ENCODE measurements around the gene NAA10. TPM values are rescaled to one million over a fixed set of nuclear protein-coding genes. Genes with fewer than 3 reads are reported as not detected.

NAA10 gene
- total RNA-seq, 3 donors from 2014 or later: 57.7 to 81.0 (median 79.2) TPM

DNA sequence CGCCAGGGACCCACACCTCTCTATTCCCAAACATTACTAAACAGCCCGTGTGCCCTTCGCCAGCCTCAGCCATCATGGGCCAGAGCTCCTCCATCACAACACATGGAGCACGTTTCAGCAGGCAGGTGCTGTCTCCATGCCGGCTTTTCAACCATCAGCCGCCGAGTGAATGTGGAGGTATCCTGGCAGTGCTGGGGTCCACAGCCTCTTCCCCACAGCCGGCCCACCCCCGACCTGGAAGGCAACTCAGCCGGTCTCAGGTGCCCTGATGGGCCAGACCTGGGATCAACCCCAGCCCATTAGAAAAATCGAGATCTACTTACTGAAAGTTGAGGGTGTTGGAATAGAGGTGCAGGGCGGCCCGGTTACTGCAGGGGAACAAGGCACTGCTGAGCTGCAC lies 3.1 kb downstream of the NAA10 start:
- H3K4me3 ChIP-seq: no peak overlapping the region
- H3K27me3 ChIP-seq: peaks cover 0 to 21% of the 10 kb centered on the region in 2 donors
- intact Hi-C loops (cut with DNase I; ENCODE audit: low total_unique reads): no loop called here
- DNase-seq (ENCODE audit: low spot score in 2 of 2): no peak
- no peaks in the 10 kb centered on the region for H3K36me3 ChIP-seq
- H3K4me1 ChIP-seq: no peaks in the 10 kb centered on the region
- no peaks in the 10 kb centered on the region for H3K9me3 ChIP-seq
- H3K27ac ChIP-seq: no peak overlapping the region
- no peak for TF ChIP-seq POLR2A (IDR thresholded peaks at IDR 0.05)
- TF ChIP-seq POLR2AphosphoS5 (IDR thresholded peaks at IDR 0.05): no peak
- TF ChIP-seq, protein P1, sequence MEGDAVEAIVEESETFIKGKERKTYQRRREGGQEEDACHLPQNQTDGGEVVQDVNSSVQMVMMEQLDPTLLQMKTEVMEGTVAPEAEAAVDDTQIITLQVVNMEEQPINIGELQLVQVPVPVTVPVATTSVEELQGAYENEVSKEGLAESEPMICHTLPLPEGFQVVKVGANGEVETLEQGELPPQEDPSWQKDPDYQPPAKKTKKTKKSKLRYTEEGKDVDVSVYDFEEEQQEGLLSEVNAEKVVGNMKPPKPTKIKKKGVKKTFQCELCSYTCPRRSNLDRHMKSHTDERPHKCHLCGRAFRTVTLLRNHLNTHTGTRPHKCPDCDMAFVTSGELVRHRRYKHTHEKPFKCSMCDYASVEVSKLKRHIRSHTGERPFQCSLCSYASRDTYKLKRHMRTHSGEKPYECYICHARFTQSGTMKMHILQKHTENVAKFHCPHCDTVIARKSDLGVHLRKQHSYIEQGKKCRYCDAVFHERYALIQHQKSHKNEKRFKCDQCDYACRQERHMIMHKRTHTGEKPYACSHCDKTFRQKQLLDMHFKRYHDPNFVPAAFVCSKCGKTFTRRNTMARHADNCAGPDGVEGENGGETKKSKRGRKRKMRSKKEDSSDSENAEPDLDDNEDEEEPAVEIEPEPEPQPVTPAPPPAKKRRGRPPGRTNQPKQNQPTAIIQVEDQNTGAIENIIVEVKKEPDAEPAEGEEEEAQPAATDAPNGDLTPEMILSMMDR (IDR thresholded peaks at IDR 0.05): no peak

GRCh38 chrX:153931151-153931550 lies 3.7 kb downstream of the NAA10 start:
- Histone ChIP-seq H3K36me3 (no peaks in the 10 kb centered on the region), H3K4me1 (no peaks in the 10 kb centered on the region), H3K27ac (no peak overlapping the region), H3K27me3 (peaks cover 0 to 21% of the 10 kb centered on the region in 2 donors), H3K4me3 (no peak overlapping the region), H3K9me3 (no peaks in the 10 kb centered on the region)
- DNase-seq (ENCODE audit: low spot score in 2 of 2): no peak
- TF ChIP-seq POLR2A (IDR thresholded peaks at IDR 0.05) (no peak), POLR2AphosphoS5 (IDR thresholded peaks at IDR 0.05) (no peak)
- TF ChIP-seq, protein P1 (IDR thresholded peaks at IDR 0.05): no peak
- intact Hi-C loops (cut with DNase I; ENCODE audit: low total_unique reads): no loop called here

DNA sequence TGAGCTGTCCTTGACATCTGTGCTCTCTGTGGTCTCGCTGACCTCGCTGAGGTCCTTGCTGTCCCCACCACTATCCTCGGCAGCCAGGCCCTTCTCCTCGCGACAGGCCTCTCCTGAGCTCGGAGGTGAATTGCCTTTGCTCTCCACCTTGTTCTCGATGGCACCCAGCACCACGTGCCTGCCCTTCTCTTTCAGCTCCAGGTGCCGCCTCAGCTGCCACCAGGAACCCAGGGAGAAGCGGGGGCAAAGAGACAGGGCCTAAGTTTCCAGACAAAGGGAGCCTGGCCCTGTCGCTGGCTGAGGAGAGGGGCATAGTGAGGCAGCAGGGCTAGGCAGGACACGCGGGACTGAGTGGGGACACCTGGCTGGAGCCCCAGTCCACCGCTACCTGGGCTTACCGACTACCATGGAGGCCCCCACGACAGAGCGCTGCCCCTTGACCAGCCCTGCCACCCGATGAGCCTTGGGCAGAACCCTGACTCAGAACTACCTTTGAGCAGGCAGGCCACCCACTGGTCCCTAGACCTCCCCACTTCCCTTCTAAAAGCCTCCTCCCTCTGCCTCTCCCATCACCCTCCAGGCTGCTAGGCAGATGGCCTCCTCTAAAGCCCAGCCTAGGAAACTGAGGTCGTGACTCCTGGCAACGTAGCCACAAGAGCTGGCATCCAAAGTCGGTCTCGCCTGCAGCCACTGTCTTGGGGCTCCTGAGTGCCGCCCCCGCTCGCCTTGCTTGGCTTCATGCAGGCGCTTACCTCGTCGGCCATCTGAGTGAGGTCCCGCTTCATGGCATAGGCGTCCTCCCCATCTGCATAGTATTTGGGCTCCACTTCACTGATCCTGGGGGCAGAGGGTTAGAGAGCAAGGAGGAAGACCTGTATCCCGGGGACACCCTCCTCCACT lies 4.6 kb downstream of the NAA10 start:
- H3K9me3 ChIP-seq: no peaks in the 10 kb centered on the region
- no peak overlapping the region for H3K4me3 ChIP-seq
- no peak for DNase-seq (ENCODE audit: low spot score in 2 of 2)
- intact Hi-C loops (cut with DNase I; ENCODE audit: low total_unique reads): no loop called here
- no peaks in the 10 kb centered on the region for H3K4me1 ChIP-seq
- no peaks in the 10 kb centered on the region for H3K36me3 ChIP-seq
- no peak for TF ChIP-seq POLR2A (IDR thresholded peaks at IDR 0.05)
- TF ChIP-seq POLR2AphosphoS5 (IDR thresholded peaks at IDR 0.05): no peak
- TF ChIP-seq, protein P1 (IDR thresholded peaks at IDR 0.05): no peak
- H3K27ac ChIP-seq: no peak overlapping the region
- peaks cover 0 to 21% of the 10 kb centered on the region in 2 donors for H3K27me3 ChIP-seq

GRCh38 chrX:153929576-153929975 lies 5.3 kb downstream of the NAA10 start:
- intact Hi-C loops (cut with DNase I; ENCODE audit: low total_unique reads): no loop called here
- no peak for DNase-seq (ENCODE audit: low spot score in 2 of 2)
- Histone ChIP-seq H3K27ac (peak overlapping the region; percentile 14 to 35), H3K36me3 (no peaks in the 10 kb centered on the region), H3K9me3 (no peaks in the 10 kb centered on the region), H3K4me3 (no peak overlapping the region), H3K4me1 (no peaks in the 10 kb centered on the region), H3K27me3 (peaks cover 0 to 28% of the 10 kb centered on the region in 2 donors)
- no peak for TF ChIP-seq POLR2AphosphoS5 (IDR thresholded peaks at IDR 0.05)
- TF ChIP-seq, protein P1 (IDR thresholded peaks at IDR 0.05): no peak
- TF ChIP-seq POLR2A (IDR thresholded peaks at IDR 0.05): no peak

DNA sequence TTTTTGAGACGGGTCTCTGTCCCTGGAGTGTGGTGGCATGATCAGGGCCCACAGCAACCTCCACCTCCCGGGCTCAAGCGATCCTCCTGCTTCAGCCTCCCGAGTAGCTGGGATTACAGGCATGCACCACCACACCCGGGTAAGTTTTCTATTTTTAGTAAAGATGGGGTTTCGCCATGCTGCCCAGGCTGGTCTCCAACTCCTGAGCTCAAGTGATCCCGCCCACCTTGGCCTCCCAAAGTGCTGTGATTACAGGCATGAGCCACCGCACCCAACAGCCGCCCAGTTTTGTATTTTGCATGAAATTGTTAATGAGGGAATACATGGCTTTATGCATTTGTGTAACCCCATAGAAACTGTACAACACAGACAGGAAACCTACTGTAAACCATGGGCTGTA lies 6.0 kb downstream of the NAA10 start:
- TF ChIP-seq POLR2A (IDR thresholded peaks at IDR 0.05) (no peak), POLR2AphosphoS5 (IDR thresholded peaks at IDR 0.05) (no peak)
- TF ChIP-seq, protein P1 (IDR thresholded peaks at IDR 0.05): no peak
- intact Hi-C loops (cut with DNase I; ENCODE audit: low total_unique reads): no loop called here
- DNase-seq (ENCODE audit: low spot score in 2 of 2): no peak
- no peaks in the 10 kb centered on the region for H3K9me3 ChIP-seq
- H3K4me1 ChIP-seq: no peaks in the 10 kb centered on the region
- peaks cover 0 to 33% of the 10 kb centered on the region in 2 donors for H3K27me3 ChIP-seq
- no peaks in the 10 kb centered on the region for H3K36me3 ChIP-seq
- H3K4me3 ChIP-seq: peak overlapping the region in 1 of 3 donors; percentile 63
- peak overlapping the region; percentile 87 to 88 for H3K27ac ChIP-seq

Data from breast epithelium (tissue), 4 donors.